ENCODE measurements around the gene SULF2.

Gene SULF2

GRCh38 chr20:47682028-47682783, 103.1 kb downstream of the SULF2 start:
- DNase-seq, result no peak

- no peak for DNase-seq
Observed at GRCh38 chr20:47680804-47681529, 104.3 kb downstream of the SULF2 start.

GRCh38 chr20:47679462-47679861, 105.8 kb downstream of the SULF2 start:
- DNase-seq, result no peak

GRCh38 chr20:47678536-47678935, 106.7 kb downstream of the SULF2 start:
- no peak for DNase-seq

GRCh38 chr20:47677635-47678453, 107.4 kb downstream of the SULF2 start:
- no peak for DNase-seq

- no peak for DNase-seq
Observed at GRCh38 chr20:47676912-47677634, 108.2 kb downstream of the SULF2 start.

- DNase-seq, result no peak
Observed at GRCh38 chr20:47676219-47676721, 109.0 kb downstream of the SULF2 start.

GRCh38 chr20:47675190-47676142, 109.8 kb downstream of the SULF2 start:
- no peak for DNase-seq

- no peak for DNase-seq
Observed at GRCh38 chr20:47674686-47675085, 110.6 kb downstream of the SULF2 start.

- DNase-seq, result no peak
Observed at GRCh38 chr20:47674145-47674544, 111.1 kb downstream of the SULF2 start.

GRCh38 chr20:47673671-47673955, 111.7 kb downstream of the SULF2 start:
- DNase-seq, result no peak

- DNase-seq, result no peak
Observed at GRCh38 chr20:47672886-47673670, 112.2 kb downstream of the SULF2 start.

GRCh38 chr20:47672166-47672565, 113.1 kb downstream of the SULF2 start:
- no peak for DNase-seq

- DNase-seq, result no peak
Observed at GRCh38 chr20:47670913-47671312, 114.4 kb downstream of the SULF2 start.

- no peak for DNase-seq
Observed at GRCh38 chr20:47669927-47670890, 115.1 kb downstream of the SULF2 start.

- no peak for DNase-seq
Observed at GRCh38 chr20:47669489-47669888, 115.8 kb downstream of the SULF2 start.

GRCh38 chr20:47669152-47669425, 116.2 kb downstream of the SULF2 start:
- no peak for DNase-seq

GRCh38 chr20:47668313-47669151, 116.7 kb downstream of the SULF2 start:
- no peak for DNase-seq
